ENCODE data around the gene TTC9B.

TTC9B gene

DNA sequence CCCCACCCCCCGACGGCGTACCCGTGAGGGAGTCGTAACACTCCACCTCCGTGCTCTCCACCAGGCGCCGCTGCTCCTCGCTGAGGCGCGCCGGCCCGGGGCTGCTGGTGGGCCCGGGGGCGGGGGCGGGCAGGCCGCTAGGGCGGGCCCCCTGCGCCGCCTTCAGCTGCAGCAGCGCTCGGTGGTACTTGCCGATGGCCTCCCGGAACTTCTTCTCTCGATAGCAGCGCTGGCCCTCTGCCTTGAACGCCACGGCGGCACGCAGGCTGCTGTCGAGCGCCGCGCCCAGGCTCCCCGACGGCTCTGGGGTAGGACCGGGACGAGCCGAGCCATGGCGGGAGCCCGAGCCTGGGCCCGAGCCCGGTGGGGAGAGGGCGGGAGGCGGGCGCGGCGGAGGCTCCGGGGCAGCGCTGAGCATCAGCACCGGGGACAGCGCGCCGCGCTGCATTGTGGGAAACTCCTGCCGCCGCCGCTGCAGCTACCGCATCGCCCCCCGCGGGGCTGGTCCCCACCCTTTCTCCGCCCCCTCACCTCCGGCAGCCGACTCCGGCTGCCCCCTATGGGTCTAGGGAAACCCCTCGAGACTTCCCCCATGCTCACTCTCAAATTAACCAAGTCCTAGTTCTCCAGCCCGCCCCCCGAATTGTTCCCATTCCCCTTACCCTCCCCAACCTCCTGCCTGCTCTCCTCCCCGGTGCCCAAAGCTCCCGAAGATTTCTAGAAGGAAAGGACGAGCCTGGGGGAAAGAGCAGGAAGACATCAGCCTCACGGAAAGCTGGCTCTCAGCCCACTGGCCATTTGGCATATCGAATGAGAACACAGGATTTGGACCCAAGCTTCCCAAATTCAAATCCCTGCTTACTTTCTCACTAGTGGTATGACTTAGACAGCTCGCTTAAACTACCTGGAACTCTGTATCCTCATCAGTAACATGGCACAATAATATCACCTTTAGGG is at the start of gene TTC9B:
Gene TTC9B, minus strand, starts transcription at position 451 of the 957 bp plus-strand sequence. Its CDS starts 3 bp downstream, at position 448.
- no peak for DNase-seq (ENCODE audit: low read depth in 2 of 2, low spot score in 1 of 2)

DNA sequence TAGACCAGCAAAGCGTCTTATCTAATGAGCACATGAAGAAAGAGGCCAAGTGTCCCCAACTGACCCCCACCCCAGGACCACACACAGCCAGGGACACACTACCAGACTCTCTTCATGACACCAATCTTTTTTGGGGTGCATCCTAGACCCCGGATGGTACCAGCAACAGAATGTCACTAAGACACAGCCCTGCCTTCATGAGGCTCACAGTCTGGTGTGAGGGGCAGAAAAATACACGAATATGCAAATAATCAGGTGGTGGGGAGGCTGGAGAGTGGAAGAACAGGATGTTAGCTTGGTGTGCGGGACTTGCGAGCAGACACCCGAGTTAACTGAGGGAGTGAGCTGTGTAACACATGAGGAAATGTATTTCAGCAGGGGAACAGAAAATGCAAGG is 49.4 kb upstream of the TTC9B start:
- DNase-seq (ENCODE audit: low read depth in 2 of 2, low spot score in 1 of 2), result no peak

DNA sequence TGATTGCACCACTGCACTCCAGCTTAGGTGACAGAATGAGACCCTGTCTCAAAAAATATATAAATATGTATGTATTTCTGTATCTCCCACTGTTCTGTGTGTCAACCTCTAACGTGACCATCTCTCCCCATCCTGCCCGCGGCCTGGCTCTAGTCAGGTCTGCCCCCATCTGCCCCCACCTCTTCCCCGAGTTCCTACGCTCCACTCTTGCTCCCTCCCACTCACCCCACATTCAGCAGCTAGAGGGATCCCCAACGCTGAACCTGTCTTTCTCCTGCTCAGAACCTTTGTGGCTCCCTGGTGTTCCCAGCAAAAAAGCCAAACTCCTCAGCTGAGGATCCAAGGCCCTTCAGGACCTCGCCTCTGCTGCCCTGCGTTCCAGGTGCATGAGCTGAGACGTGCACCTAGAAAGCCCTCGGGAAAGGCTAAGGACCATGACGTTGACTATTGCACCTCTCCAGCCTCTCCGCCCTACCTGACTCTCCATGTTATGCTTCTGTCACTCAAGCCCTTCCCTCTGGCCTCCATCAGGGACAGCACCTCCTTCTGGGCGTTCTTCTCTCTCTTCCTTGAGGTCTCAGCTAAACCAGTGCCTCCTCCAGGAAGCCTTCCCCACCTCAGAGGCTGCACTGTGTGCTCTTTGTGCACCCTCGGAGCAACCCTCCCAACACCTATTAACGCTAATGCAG is 48.9 kb upstream of the TTC9B start:
- DNase-seq (ENCODE audit: low read depth in 2 of 2, low spot score in 1 of 2), result no peak

DNA sequence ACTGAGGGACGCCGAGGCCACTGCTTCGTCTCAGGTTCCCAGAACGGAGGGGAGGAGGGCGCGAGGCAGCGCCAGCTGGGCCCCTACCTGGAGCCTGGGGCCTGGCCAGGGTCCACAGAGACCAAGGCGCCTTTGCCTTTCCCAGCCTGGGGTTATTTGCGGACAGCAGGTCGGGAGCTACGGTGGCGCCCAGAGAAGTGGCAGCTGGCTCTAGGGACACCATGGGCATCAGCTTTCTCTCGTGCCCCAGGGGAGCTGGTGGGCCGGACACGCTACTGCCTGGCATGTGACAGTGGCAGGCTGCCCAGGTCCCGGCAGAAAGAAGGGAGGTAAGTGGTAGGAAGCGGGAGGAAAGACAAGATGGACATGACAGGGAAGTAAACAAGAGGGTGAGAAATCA is 47.9 kb upstream of the TTC9B start:
- DNase-seq (ENCODE audit: low read depth in 2 of 2, low spot score in 1 of 2), result no peak

DNA sequence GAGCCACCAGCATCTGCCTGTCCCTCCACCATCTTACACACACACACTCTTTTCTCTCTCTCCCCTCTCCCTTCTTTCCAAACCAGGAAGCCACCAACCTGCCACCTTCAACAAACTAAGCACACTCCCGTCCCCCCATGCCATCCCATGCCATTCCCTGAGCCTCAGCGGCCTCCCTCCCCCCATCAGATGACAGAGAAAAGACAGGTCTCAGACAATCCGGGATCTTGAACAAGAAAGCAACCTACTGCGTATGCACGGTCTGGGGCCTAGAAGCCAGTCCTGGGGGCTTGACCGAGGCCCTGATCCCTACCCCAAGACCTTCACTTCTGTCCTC is 47.5 kb upstream of the TTC9B start:
- no peak for DNase-seq (ENCODE audit: low read depth in 2 of 2, low spot score in 1 of 2)

DNA sequence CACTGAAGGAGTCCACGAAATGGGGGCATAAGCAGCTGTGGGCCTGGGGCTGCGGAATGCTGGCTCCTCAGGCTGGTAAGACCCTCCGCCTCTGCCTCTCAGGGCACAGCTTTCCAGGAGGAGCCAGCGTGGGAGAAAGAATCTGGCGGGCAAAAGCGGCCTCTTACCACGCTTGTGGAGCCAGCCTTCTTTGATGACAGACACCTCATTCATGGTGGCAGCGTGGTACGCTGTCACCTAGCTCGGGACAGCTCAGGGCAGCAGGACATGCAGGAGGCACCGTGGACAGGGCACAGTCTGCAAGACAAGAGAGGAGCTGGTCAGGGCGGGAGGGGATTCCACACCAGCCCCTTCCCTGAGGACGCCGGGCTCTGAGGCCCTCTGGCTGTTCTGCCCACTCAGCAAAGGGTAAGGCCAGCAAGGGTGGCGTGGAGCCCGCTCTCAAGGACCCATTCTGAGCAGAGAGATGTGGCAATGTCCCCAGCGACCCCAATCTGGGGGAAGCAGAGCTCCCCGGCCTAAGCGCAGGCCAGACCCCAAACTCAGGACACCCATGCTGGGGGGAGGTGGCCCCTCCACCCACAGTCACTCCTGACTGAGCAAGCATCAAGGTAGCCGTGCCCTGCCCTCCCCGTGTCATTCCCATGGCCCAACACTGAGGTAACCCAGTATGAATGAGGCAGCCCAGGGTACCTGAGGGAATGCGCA is 47.0 kb upstream of the TTC9B start:
- DNase-seq (ENCODE audit: low read depth in 2 of 2, low spot score in 1 of 2), result no peak

DNA sequence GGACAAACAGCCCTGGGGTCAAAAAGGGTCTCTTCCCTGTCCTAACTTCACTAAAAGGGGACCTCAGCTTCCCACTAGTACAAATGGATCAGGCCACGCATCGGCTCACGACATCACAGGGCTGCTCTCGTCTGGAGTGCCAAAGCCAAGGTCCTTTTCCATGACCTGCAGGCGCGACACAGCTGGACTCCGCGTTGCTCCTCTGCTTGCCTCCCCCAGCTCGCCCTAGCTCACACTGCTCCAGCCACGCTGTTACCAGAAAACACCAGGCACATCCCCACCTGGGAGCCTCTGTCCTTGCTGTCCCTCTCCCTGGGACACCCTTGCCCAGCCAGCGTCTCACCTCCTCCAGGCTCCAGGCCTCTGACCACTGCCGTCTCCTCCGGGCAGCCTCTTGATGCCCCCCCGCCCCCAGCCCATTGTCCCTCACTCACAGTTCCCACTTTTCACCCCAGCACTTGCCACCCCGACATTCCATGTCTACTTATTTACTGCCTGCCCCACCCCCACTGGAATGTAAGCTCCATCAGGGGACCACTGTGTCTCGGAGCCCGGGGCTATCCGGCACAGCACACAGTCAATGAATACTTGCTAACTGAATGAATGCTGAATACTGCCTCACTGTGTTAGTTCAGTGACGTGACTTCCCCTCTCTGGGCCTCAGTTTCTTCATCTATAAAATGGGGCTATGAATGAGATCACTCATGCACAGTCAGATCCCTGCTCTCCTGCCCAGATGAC is 46.3 kb upstream of the TTC9B start:
- no peak for DNase-seq (ENCODE audit: low read depth in 2 of 2, low spot score in 1 of 2)

DNA sequence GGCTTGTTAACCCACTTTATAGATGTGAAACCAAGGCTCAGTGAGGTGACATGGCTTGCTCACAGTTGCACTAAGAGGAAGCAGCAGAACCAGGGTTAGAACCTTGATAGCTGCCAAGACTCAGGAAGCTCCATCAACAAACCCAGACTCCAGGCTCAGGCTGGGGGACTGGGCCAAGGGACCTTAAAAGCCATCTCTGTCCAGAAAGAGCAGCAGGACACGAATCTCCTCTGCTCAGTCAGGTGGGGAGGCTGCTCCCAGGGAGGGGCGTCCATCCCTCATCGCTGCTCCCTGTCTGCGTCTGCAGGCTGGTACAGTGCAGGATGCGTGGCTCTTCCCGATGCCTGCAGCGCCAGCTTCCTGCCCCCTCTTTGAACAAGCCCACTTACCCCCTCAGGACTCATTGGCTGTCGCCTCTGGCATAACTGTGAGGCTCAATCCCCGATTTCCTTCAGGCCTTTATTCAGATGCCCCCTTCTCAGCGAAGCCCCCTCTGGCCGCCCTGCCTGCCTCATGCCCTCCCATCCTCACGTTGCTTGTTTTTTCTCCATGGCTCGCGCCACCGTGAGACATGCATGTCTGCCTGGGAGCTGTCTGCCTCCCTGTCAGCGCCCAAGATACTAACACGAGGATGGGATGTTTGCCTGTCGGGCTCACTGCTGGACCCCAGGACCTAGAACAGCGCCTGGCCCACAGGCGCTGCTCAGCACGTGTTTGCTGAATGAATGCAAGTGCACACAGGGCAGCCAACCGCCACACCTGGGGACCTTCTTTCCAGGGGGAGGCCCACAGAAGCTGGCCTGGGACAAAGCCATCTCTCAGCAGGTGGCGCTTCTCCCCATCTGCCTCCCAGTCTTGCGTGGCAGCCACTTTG is 45.5 kb upstream of the TTC9B start:
- no peak for DNase-seq (ENCODE audit: low read depth in 2 of 2, low spot score in 1 of 2)

DNA sequence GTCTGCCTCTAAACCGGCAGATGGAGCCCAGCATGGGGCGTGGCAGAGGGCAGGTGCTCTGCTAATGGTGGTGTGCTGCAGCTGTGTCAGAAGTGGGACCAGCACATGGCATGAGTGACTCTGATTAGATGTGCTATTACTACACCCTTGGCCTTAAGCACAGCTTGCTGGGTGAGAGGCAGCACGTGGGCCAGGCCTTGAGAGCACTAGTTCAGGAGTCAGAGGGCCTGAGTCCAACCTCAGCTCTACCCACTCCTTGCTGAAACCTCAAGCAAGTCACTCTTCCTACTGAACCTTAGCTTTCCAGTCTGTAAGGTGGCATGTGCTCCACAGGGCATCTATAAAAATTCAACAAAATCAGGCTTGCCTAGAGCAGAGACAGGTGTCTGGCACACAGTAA is 44.2 kb upstream of the TTC9B start:
- DNase-seq (ENCODE audit: low read depth in 2 of 2, low spot score in 1 of 2), result no peak

DNA sequence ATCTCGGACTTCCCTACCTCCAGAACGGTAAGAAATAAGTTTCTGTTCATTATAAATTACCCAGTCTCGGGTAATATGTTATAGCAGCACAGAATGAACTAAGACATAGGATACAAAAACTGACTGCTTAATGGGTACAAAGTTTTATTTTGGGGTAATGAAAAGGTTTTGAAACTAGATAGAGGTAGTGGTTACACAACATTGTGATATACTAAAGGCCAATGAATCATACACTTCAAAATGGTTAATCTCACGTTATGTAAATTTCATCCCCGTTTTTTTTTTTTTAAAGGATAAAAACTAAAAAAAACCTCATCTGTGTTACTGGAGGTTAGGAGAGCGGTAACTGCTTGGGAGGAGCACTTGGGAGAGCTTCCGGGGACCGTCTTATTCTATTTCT is 43.4 kb upstream of the TTC9B start:
- no peak for DNase-seq (ENCODE audit: low read depth in 2 of 2, low spot score in 1 of 2)

DNA sequence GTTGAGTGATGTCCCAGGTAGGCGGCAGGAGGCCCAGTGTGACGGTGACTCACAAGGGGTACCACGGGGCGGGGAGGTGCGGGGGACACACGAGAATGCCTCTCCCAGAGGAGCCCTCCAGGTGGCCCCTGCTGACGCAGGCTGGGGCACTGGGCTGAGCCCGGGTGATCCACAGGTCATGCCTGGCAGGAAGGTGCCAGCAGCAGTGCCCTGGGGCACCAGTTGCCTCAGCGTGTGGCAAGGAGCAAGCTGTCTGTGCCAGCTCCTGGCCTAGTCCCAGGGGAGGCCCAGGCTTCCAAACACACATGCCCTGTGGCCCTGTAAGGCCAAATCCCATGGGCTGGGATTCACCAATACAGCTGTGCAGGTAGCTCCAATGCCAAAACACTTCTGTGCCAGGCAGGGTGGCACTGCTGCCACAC is 38.9 kb upstream of the TTC9B start:
- DNase-seq (ENCODE audit: low read depth in 2 of 2, low spot score in 1 of 2), result no peak

DNA sequence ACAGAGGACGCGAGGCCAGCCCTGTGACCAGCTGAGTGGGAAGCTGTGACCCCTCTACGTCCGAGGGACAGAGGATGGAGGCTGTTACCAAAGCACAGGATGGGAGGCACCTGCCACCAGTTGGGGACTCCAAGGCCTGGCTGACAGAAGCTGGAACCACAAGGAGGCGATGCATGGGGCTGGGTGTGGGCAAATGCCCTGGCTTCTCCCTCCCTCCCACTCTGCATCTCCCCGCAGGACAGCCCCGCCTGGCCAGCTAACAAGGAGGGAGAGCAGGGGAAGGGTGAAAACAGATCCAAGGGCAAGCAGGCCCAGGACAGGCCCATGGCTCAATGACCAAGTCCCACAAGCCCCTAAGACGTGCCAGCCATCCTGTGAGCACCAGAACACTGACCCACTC is 38.3 kb upstream of the TTC9B start:
- no peak for DNase-seq (ENCODE audit: low read depth in 2 of 2, low spot score in 1 of 2)

DNA sequence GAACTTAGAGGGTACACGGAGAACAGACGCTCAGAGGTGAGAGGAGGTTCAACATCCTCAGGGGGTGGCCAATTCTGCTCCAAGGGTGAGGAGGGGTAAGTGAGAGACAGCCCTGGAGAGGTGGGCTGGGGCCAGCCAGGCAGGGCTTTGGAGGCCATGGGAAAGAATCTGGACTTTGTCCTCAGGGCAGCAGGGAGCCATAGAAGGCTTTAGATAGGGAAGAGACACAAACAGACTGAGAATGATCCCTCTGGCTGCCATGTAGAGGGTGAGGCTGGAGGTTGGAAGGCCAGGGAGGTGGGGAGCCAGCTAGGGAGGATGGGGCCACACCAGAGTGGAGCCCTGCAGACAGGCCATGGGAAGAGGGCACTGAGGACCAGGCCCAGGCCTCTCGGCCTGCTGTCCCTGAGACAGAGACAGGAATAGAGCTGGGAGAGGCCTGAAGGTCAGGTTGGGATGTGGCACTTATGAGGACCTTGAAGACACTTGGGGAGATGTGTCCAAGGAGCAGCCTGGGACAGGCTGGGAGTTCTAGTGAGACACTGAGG is 37.5 kb upstream of the TTC9B start:
- no peak for DNase-seq (ENCODE audit: low read depth in 2 of 2, low spot score in 1 of 2)

DNA sequence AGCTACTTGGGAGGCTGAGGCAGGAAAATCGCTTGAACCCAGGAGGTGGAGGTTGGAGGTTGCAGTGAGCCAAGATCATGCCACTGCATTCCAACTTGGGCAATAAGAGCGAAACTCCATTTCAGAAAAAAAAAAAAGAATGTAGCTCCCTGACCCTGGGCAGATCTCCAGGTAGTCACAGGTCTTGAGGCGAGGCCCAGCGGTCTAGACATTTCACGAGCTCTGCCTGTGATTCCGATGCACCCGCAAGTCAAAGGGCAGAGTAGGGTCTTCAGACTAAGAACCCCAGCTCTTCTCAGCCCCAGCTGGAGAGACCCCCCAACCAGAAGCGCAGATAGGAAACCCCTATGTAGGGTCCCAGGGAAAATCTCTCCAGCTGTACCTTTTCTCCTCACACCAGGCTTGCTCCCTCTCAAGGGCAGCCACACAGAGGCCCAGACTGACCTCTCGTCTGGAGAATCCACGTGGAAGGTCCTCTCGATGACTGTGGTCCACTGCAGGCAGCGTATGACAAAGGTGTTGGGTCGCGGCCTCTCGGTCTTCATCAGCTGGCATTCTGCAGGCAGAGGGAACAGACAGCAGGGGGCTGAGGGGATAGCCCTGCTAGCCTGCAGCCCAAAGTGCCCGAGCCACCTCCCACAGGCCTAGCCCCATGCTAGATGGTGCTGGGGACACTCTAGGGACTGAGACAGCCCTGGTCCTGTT is 36.7 kb upstream of the TTC9B start:
- DNase-seq (ENCODE audit: low read depth in 2 of 2, low spot score in 1 of 2), result no peak

DNA sequence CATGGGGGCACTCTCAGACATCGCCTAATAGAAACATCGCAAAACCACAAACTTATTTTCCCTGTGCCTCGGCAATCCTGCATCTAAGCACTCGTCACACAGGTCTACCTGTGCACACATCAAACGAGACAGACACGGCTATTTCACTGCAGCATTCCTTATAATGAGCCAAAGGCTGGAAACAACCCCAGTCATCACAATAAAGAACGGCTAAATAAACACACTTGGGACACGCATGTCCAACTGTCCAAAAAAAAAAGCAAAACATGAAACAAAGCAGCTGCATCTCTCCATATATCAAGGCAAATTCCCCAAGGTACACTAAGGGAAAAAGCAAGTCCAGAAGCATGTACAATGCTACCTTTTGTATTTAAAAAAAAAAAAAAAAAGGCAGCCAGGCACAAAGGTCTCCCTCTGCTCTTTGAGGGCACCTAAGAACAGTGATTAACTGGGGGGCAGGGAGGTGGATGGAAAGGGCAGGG is 35.5 kb upstream of the TTC9B start:
- no peak for DNase-seq (ENCODE audit: low read depth in 2 of 2, low spot score in 1 of 2)

DNA sequence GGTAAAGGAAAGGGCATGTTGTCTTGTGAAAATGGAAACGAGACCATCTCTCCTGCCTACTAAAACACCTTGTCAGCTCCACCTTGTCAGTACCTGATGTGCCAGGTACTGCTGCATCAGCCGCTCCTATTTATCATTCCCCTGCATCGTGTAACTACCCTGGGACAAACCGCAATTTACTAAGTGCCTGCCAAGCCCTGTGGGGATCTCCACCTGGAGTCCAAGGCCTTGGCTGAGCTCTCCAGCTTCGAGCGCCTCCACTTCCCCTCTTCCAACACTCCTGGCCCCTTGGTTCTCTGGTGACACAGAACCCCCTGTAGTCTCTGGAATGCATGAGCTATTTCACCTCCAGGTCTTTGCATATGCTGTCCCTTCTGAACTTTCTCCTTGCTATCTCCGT is 34.2 kb upstream of the TTC9B start:
- DNase-seq (ENCODE audit: low read depth in 2 of 2, low spot score in 1 of 2), result no peak

DNA sequence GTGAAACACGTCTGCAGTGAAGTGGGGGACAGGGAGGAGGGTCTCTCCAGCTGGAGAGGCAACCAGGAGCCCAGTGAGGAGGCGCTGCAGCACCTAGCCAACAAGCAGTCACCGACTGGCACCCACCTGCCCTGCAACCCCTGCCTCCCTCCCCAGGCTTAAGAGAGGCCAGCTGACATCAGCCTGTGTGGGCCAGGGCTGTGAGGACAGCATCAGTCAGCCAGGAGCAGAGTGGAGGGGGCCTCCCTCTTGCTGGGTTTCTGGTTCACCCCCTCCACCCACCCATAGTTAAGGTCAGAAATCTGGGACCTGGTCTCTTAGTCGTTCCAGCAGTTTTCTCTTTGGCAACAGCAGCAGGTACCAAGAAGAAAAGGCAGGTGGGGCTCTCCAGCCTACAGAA is 33.8 kb upstream of the TTC9B start:
- DNase-seq (ENCODE audit: low read depth in 2 of 2, low spot score in 1 of 2), result no peak

DNA sequence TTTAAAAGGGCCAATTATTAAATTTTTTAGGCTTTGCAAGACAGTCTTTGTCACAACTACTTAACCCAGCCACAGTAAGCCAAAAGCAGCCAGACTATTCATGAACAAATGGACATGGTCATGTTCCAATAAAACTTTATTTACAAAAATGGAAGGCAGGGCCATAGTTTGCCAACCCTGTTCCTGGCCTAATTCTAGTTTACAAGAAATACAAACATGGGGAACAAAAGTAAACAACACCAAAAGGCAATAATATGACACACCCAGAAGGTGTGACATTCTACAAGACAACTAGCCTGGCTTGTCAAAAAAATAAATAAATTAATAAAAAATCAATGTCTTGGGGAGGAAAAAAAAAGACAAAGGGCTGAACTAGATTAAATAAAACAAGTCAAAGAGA is 33.1 kb upstream of the TTC9B start:
- DNase-seq (ENCODE audit: low read depth in 2 of 2, low spot score in 1 of 2), result no peak

DNA sequence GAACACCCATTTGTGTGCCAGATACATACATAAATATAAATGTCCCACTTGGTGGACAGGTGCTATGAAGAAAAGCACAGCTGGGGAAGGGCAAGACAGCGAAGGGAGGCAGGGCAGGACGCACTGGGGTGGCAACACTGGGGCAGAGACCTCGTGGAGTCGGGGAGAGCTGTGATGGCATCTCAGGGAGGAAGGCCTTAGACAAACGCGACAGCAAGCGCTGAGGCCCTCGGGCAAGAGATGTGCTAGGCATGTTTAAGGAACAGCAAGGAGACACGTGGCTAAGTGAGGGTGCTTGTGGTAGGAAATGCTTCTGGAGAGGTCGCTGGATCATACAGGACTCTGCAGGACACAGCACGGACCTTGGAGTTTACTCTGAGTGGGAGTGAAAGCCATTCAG is 31.6 kb upstream of the TTC9B start:
- DNase-seq (ENCODE audit: low read depth in 2 of 2, low spot score in 1 of 2), result no peak
